Cerebellar cortex (tissue), 1 donor: ENCODE results near the gene APOBEC4.

Experiments used
- DNase-seq: peaks from one replicate; pipeline ENCODE4 v3.0.0-alpha.2; 2015; ENCODE audit warnings: low spot score

Gene APOBEC4

DNA sequence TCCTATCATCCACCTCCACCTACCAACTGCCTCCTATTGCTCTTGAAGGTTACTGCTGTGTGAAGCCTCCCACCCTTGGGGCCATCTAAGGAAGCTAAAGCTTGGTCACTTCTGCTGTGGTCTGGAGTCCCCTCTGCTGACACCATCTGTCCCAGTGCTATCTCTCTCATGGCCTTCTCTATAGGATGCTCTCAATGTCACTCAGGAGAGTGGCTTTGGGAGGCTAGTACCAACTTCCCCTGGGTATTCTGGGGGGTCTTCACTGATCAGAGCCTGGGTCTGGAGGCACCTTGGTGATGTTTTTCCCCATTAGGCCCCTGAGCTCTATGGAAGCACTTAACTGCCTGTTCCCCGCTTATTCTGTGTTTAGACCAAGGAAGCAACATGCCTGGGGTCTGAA, 50.6 kb downstream of the APOBEC4 start:
- DNase-seq = no peak

GRCh38 chr1:183600634-183601033, 52.5 kb downstream of the APOBEC4 start:
- no peak for DNase-seq

GRCh38 chr1:183600136-183600535, 53.0 kb downstream of the APOBEC4 start:
- DNase-seq = no peak

GRCh38 chr1:183598386-183598785, 54.7 kb downstream of the APOBEC4 start:
- no peak for DNase-seq

DNA sequence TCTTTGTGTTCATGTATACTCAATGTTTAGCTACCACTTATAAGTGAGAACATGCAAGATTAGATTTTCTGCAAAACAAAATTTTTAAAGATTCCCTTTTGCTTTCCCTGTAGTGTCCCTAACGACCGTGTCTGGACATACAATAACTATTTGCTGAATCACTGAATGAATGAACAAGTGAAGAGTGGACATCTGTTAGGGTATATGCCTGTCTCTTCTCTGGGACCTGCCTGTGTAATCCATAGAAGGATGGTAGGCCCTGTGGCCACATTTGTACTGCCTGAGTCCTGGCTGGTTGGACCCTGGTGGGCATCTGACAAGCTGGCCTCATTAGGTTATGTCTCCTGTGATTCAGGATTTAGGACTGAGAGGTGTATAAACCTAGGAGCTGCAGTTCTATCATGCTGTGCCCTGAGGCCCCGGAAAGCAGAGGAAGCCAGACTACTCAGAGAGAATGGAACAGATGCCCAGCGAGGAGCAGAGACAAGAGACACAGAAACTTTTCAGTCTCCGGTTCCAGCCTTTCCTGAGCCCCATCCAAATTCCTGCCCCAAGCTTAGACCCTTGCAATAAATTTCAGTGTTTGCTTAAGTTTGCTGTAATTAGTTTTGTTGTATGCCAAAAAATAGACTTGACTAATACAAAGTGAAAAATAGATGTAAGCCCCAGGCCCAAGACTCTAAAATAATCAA, 55.3 kb downstream of the APOBEC4 start:
- DNase-seq = no peak

- no peak for DNase-seq
These were observed 56.6 kb downstream of the APOBEC4 start for GRCh38 chr1:183596500-183596899.
